Measurements from ENCODE around the gene CPA1.

DNA sequence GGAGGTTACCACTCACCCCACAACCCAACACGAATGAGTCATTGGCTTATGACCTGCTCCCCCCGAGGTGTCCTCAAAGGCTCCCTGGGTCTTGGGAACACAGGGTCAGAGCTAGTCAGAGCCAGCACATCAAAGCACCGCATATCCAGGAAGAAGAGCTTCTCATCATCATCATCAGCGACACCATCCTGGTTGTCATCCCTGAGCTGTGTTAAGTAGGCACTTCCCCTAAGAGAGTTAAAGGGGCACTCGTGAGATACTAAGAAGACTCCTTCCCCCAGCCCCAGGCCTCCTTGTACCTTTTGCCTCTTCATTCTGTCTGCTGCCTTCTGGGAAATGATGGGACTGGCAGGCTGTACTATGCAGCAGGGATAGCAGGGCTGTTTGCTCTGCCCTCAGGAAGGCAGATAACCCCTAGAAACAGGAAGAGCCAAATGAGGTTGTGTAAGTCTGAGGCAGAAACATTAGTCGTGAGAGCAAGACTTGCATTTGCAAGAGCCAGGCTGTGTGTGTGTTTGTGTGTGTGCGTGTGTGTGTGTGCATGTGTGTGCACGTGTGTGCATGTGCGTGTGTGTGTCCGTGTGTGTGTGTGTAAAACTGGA lies 11.1 kb upstream of the CPA1 start:
- TF ChIP-seq HNRNPUL1 (IDR thresholded peaks at IDR 0.05; ENCODE audit: low read length), result no peak
- no peak for TF ChIP-seq ZSCAN32 (CRISPR knock-in tag; IDR thresholded peaks at IDR 0.05)
- no peak for TF ChIP-seq ZNF274 (IDR thresholded peaks at IDR 0.05; ENCODE audit: borderline replicate concordance, low read depth, low read length)
- TF ChIP-seq MEF2A (IDR thresholded peaks at IDR 0.05; ENCODE audit: control insufficient read depth, low read depth, low read length), result no peak
- no peak for TF ChIP-seq ZNF239 (CRISPR knock-in tag; IDR thresholded peaks at IDR 0.05)
- TF ChIP-seq, protein P1, sequence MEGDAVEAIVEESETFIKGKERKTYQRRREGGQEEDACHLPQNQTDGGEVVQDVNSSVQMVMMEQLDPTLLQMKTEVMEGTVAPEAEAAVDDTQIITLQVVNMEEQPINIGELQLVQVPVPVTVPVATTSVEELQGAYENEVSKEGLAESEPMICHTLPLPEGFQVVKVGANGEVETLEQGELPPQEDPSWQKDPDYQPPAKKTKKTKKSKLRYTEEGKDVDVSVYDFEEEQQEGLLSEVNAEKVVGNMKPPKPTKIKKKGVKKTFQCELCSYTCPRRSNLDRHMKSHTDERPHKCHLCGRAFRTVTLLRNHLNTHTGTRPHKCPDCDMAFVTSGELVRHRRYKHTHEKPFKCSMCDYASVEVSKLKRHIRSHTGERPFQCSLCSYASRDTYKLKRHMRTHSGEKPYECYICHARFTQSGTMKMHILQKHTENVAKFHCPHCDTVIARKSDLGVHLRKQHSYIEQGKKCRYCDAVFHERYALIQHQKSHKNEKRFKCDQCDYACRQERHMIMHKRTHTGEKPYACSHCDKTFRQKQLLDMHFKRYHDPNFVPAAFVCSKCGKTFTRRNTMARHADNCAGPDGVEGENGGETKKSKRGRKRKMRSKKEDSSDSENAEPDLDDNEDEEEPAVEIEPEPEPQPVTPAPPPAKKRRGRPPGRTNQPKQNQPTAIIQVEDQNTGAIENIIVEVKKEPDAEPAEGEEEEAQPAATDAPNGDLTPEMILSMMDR (IDR thresholded peaks at IDR 0.05 in 2 of 3, conservative IDR thresholded peaks at IDR 0.05 in 1 of 3; ENCODE audit: insufficient read depth in 2 of 3, low read depth in 1 of 3, low read length in 3 of 3), result no peak
- TF ChIP-seq CEBPG (CRISPR knock-in tag; IDR thresholded peaks at IDR 0.05), result no peak
- TF ChIP-seq CEBPG (tag; conservative IDR thresholded peaks at IDR 0.05 in 1 of 2, IDR thresholded peaks at IDR 0.05 in 1 of 2), result 0 out of 4 replicates have a peak, but pooled peaks of 1 of the 2 experiments have one; percentile 20
- TF ChIP-seq ZBTB17 (CRISPR knock-in tag; IDR thresholded peaks at IDR 0.05), result no peak
- TF ChIP-seq POLR2AphosphoS5 (IDR thresholded peaks at IDR 0.05; ENCODE audit: control insufficient read depth, insufficient read depth, low read depth, low read length), result no peak
- no peak for TF ChIP-seq RAD21 (CRISPR knock-in tag; conservative IDR thresholded peaks at IDR 0.05 in 1 of 2, IDR thresholded peaks at IDR 0.05 in 1 of 2)
- peak; percentile 8; the same call in 1 of the 2 replicates for TF ChIP-seq JUND (IDR thresholded peaks at IDR 0.05; ENCODE audit: borderline replicate concordance, low read depth, low read length)
- 0 out of 3 replicates have a peak, but pooled peaks have one; percentile 16 for TF ChIP-seq JUND (tag; IDR thresholded peaks at IDR 0.05; ENCODE audit: borderline replicate concordance, low read depth, low read length)

Data from K562 (cell line).